Measurements from ENCODE around the gene KCNIP1.

GRCh38 chr5:170632266-170632984 lies 128.6 kb downstream of the KCNIP1 start:
- TF ChIP-seq, protein P1, sequence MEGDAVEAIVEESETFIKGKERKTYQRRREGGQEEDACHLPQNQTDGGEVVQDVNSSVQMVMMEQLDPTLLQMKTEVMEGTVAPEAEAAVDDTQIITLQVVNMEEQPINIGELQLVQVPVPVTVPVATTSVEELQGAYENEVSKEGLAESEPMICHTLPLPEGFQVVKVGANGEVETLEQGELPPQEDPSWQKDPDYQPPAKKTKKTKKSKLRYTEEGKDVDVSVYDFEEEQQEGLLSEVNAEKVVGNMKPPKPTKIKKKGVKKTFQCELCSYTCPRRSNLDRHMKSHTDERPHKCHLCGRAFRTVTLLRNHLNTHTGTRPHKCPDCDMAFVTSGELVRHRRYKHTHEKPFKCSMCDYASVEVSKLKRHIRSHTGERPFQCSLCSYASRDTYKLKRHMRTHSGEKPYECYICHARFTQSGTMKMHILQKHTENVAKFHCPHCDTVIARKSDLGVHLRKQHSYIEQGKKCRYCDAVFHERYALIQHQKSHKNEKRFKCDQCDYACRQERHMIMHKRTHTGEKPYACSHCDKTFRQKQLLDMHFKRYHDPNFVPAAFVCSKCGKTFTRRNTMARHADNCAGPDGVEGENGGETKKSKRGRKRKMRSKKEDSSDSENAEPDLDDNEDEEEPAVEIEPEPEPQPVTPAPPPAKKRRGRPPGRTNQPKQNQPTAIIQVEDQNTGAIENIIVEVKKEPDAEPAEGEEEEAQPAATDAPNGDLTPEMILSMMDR (IDR thresholded peaks at IDR 0.05; ENCODE audit: low read length) = no peak
- no peak for TF ChIP-seq EZH2 (IDR thresholded peaks at IDR 0.05; ENCODE audit: borderline replicate concordance, low read length)
